Right cardiac atrium (tissue), 5 donors: Measurements from ENCODE around the gene ZBTB20. TPM values are rescaled to one million over a fixed set of nuclear protein-coding genes. Genes with fewer than 3 reads are reported as not detected.

Experiments used
- ATAC-seq, 2 donors: fragments of 200-7000 bp; cut with Tn5 transposase; one replicate each; pipeline versions ENCODE4 v1.8.0 to v1.9.1; 2020; ENCODE audit warnings: moderate library complexity in 2 of 2, mild to moderate bottlenecking in 1 of 2
- DNase-seq, 3 donors: peaks; one replicate each; pipeline ENCODE4 v3.0.0-alpha.2; 2020
- H3K27ac ChIP-seq: one replicate; pipeline ENCODE4 v1.5.1; 2013; ENCODE audit warnings: mild to moderate bottlenecking, low read length, control low read depth, moderate library complexity
- H3K27me3 ChIP-seq: one replicate; pipeline ENCODE4 v1.6.1; 2013; ENCODE audit not compliant: control insufficient read depth, insufficient read depth
- H3K4me1 ChIP-seq: one replicate; pipeline ENCODE4 v1.6.1; 2013; ENCODE audit warnings: low read length; ENCODE audit not compliant: control insufficient read depth, insufficient read depth
- H3K4me3 ChIP-seq: one replicate; pipeline ENCODE4 v1.5.1; 2013; ENCODE audit warnings: low read length, control low read depth
- H3K9me3 ChIP-seq: one replicate; pipeline ENCODE4 v1.6.1; 2013; ENCODE audit warnings: low read length; ENCODE audit not compliant: control insufficient read depth
- WGBS: extraction: QIAGEN DNeasy Blood & Tissue Kit; methylation state at CpG from one replicate; pipeline ENCODE4 v1.1.7; 2013; 5-methylcytosine and 5-hydroxymethylcytosine counted together
- intact Hi-C, 4 donors: fragments of 100-400 bp; cut with DNase I; formaldehyde crosslinking; loops; one replicate each; pipeline versions ENCODE4 v1.11.0 to v1.14.0; 2022 to 2023
- polyA plus RNA-seq: library from polyadenylated mRNA; stranded (reverse); fragments of 200-250 nt; gene quantifications from one replicate; pipeline ENCODE4 v1.2.3, GENCODE V29; 2013
- total RNA-seq, 4 donors: library from RNA; stranded (reverse); fragmentation: NEBNext Ultra II Directional; extraction: Animal tissue kit (Norgen Biotek cat#: 25700); gene quantifications; one replicate each; pipeline ENCODE4 v1.2.1, GENCODE V29; 2021
- donor health status: healthy with polysubstance abuse.
- donor health status: DM: no; HTN: yes; CAD: no.
- donor health status: DM: no; HTN: no; CAD: no.
- donor health status: DM: no; HTN: yes; CAD: no; lungs with severe emphysema.
- donor health status: DM: yes; HTN: yes; CAD: no.

Gene ZBTB20
- total and polyA plus RNA-seq, 5 donors = 6.5 to 87.9 (median 75.5) TPM

DNA sequence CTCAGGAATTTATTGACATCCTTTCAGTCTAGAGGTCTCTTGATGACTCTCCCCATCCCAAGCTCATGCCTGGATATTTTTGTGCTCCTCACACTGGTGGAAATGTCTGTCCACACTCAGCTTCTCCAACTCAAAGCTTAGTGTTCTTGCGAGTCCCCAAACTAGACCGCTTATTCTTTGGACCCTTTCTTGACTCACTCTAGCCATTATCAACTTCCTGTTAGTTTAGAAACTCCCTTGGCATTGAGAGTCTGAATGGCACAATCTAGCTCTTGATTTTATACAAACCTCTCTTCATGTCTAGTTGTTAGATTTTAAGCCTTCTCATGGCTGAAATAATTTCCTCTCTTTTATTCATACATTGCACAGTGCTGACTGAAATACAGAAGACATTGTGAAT is 833.7 kb downstream of the ZBTB20 start:
- Histone ChIP-seq H3K4me3 (no peak overlapping the region), H3K27ac (no peak overlapping the region)
- WGBS = 91% methylated on average over 2 of the region's 2 CpGs

DNA sequence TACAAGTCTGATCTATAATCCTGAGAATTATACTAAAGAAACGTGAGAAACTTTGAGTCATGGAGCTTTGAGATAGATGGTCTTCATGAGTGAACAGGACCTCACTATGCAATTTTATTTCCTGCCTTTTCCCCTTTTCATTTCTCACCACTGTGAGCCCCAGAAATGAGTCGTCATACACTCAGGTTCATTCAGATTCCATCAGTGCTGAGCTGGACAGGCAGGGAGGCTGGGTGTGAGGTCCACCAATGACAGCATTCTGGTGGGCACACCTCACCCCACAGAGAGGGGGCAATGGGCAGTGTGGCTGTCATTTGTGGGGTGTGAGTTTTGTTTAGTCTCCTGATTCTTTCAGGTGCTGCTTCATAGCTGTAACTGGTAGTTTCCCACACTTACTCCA is 836.4 kb downstream of the ZBTB20 start:
- H3K4me3 ChIP-seq = no peak overlapping the region
- no peaks in the 10 kb centered on the region for H3K27me3 ChIP-seq
- no peaks in the 10 kb centered on the region for H3K4me1 ChIP-seq
- 85% methylated on average over 2 of the region's 2 CpGs for WGBS
- intact Hi-C loops = no loop called here
- no peak overlapping the region for H3K27ac ChIP-seq
- DNase-seq = no peak
- H3K9me3 ChIP-seq = no peaks in the 10 kb centered on the region
- ATAC-seq = no peak

More for the DNA sequence above, 833.7 kb downstream of the ZBTB20 start:
- intact Hi-C loops = no loop called here
- H3K27me3 ChIP-seq = no peaks in the 10 kb centered on the region
- no peaks in the 10 kb centered on the region for H3K9me3 ChIP-seq
- no peaks in the 10 kb centered on the region for H3K4me1 ChIP-seq
- ATAC-seq (no peak), DNase-seq (no peak)

DNA sequence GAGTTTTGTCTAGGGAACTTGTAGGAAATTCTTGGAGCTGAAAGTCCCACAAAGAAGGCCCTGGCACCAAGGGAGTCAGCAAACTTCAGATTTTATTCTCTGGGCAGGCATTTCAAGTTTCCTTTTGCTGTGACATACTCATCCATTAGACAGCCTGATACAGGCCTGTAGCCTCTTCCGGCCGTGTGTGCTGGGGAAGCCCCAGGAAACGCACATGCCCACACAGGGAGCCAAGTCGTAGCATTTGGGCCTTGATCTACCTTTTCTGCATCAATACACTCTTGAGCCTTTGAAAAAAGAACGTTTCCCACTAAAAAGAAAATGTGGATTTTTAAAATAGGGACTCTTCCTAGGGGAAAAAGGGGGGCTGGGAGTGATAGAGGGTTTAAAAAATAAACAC is 838.3 kb downstream of the ZBTB20 start:
- Histone ChIP-seq H3K27me3 (no peaks in the 10 kb centered on the region), H3K9me3 (no peaks in the 10 kb centered on the region), H3K4me1 (no peaks in the 10 kb centered on the region), H3K4me3 (no peak overlapping the region), H3K27ac (no peak overlapping the region)
- intact Hi-C loops = no loop called here
- no peak for ATAC-seq
- peak in 1 of 3 donors; percentile 42 for DNase-seq
- 66% methylated on average over 5 of the region's 5 CpGs for WGBS

DNA sequence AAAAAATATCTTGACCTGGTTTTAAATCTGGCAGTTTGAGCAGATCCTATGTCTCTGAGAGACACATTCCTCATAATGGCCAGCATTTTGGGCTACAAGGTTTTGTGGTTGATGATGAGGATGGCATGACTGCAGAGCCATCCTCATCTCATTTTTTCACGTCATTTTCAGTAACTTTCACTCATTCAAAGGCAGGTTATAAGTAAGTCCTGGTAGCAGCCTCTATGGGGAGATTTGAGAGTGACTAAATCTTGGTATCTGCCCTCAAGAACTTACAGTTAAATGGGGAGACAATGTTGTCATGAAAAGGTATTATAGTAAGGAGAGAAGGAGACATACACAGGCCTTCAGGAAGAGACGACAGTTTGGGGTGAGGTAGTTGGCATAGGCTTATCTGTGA is 838.7 kb downstream of the ZBTB20 start:
- H3K27ac ChIP-seq = no peak overlapping the region
- H3K27me3 ChIP-seq = no peaks in the 10 kb centered on the region
- ATAC-seq = no peak
- no peak for DNase-seq
- H3K4me1 ChIP-seq = no peaks in the 10 kb centered on the region
- 67% methylated on average over 2 of the region's 2 CpGs for WGBS
- H3K9me3 ChIP-seq = no peaks in the 10 kb centered on the region
- no peak overlapping the region for H3K4me3 ChIP-seq
- intact Hi-C loops = no loop called here

DNA sequence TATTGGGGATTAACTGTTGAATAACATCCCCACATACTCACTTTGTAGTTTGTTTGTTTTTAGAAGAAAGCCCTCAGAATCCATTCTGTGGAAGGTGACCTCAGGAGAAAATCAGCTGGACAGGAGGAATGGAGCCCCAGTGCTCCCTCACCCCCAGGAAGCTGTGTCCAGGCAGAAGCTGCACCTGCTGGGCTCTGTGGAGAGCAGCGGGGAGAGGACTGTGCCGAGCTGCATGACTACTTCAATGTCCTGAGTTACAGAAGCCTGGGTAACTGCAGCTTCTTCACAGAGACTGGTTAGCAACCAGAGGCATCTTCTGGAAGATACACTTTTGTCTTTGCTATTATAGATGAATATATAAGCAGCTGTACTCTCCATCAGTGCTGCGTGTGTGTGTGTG is 839.3 kb downstream of the ZBTB20 start:
- no peaks in the 10 kb centered on the region for H3K27me3 ChIP-seq
- no peaks in the 10 kb centered on the region for H3K4me1 ChIP-seq
- ATAC-seq (no peak), DNase-seq (no peak)
- intact Hi-C loops = no loop called here
- H3K9me3 ChIP-seq = no peaks in the 10 kb centered on the region
- H3K27ac ChIP-seq = no peak overlapping the region
- WGBS = 85% methylated on average over 3 of the region's 3 CpGs
- no peak overlapping the region for H3K4me3 ChIP-seq

DNA sequence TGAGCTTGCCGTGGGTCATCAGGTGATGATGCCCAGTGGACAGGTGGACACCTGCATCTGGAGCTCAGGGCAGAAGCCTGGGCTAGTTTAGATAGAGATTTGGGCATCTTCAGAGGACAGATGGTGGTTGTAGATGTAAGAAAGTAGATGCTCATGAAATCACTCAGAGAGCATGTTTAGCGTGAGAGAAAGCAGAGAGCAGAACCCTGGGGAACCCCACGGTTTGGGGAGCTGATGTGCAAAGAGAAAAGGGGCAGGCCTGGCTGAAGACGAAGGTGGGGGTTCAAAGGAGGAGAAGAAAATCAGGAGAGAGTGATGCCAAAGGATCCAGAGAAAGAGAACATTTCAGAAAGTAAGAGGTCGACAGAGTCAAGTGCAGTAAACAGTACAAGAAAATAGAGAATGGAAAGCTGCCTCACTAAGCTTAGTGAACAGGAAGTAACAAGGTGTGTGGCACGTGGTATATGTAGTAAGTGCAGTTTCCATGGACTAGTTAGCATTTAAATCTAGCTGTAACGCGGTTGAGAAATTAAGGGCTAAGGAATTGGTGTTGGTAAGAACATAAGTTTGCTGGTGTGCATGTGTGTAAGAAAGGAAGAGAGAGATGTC is 839.8 kb downstream of the ZBTB20 start:
- Histone ChIP-seq H3K27me3 (no peaks in the 10 kb centered on the region), H3K27ac (no peak overlapping the region), H3K4me1 (no peaks in the 10 kb centered on the region), H3K9me3 (no peaks in the 10 kb centered on the region), H3K4me3 (no peak overlapping the region)
- DNase-seq (no peak), ATAC-seq (no peak)
- intact Hi-C loops = no loop called here
- WGBS = 83% methylated on average over 8 of the region's 8 CpGs

DNA sequence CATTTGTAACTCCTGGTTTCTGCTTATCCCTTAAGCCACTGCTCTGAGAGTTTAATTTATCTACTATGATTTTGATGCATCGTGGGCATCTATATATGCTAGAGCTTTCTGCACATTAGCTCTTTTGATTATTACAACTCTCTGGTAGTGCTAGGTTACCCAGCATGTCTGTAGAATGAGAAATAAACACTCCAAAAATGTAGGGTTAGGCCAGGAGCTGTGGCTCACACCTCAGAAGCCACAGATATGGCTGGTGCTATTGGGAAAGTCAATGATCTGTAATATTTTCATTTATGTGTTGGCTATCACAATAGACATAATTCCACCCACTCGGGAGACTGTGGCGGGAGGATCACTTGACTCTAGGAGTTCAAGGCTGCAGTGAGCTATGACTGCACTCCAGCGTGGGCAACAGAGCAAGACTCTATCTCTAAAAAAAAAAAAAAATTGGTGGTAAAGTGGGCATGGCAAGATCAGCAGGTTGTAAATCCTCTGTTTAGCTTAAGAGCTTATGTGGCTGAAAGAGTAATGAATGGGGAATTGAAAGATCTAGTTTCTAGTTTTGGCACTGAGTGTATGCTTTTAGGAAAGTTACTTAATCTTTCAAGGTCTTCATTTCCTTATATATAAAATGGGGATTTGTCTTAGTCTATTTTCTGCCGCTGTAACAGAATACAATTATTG is 847.0 kb downstream of the ZBTB20 start:
- no peaks in the 10 kb centered on the region for H3K4me1 ChIP-seq
- H3K27ac ChIP-seq = no peak overlapping the region
- intact Hi-C loops = no loop called here
- H3K4me3 ChIP-seq = no peak overlapping the region
- WGBS = 92% methylated on average over 5 of the region's 5 CpGs
- H3K27me3 ChIP-seq = no peaks in the 10 kb centered on the region
- DNase-seq (no peak), ATAC-seq (no peak)
- no peaks in the 10 kb centered on the region for H3K9me3 ChIP-seq

DNA sequence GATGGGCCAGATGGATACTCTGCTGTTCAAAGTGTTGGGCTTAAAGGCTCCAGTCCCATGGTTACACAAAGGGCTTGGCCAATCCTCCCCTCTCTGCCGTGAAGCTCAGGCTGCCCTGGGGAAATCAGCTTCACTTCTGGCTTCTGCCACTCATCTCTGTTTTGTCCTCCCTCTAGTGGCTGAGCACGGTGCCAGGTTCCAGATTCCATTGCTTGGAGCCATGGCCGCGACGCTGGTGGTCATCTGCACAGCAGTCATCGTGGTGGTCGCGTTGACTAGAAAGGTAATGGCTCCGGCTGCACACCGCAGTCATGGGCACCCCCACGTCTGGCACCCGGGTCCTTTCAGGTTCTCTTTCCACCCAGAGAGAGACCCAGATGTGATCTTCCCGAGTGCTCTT is 847.7 kb downstream of the ZBTB20 start:
- ATAC-seq (no peak), DNase-seq (peak in 1 of 3 donors; percentile 52)
- Histone ChIP-seq H3K27me3 (no peaks in the 10 kb centered on the region), H3K4me1 (no peaks in the 10 kb centered on the region), H3K4me3 (no peak overlapping the region), H3K9me3 (no peaks in the 10 kb centered on the region), H3K27ac (no peak overlapping the region)
- WGBS = 72% methylated on average over 13 of the region's 13 CpGs
- intact Hi-C loops = no loop called here

DNA sequence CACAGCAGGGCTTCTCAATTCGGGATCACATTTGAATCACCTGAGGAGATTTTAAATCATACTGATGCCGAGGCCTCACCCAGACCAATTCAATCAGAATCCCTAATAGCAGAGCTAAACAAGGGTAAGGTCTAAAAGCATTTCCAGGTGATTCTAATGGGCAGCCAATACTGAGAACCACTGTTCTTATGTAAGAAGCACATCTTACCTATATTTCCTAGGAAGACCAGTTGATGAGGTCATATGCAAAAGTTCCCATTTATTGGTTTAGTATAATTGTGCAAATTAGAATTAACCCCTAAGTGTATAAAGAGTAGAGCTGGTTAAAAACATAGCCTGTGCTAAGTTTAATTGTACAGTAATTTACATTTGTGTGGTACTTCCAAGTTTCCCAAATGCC is 851.1 kb downstream of the ZBTB20 start:
- H3K27ac ChIP-seq = no peak overlapping the region
- H3K4me1 ChIP-seq = no peaks in the 10 kb centered on the region
- H3K9me3 ChIP-seq = no peaks in the 10 kb centered on the region
- WGBS = 91% methylated on average over 2 of the region's 2 CpGs
- H3K27me3 ChIP-seq = no peaks in the 10 kb centered on the region
- DNase-seq (no peak), ATAC-seq (no peak)
- intact Hi-C loops = no loop called here
- no peak overlapping the region for H3K4me3 ChIP-seq

DNA sequence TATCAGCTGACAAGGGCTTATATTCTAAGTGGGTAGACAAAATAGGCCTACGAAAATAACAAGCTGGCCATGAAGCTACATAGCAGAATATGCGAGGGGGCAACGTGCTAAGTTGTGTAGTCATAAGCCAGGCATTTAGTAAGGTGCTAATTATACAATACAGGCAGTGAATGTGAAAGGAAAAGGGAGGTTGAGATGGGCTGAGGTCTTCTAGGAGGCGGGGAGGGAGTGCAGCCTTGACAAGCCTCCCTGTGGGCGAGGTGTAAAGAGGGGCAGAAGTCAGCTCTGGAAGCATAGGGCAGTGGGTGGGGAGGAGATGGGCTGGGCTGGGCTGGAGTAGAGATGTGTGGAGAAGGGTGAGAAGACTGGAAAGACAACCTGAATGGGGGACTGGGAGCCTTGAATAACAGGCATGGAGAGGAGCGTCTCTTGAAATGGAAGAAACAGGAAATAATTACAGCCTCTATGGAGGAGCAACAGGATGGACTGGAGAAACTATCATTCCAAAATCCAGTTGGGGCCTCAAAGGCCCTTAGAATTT is 852.1 kb downstream of the ZBTB20 start:
- H3K4me1 ChIP-seq = no peaks in the 10 kb centered on the region
- DNase-seq = peak in 1 of 3 donors; percentile 15
- H3K27me3 ChIP-seq = no peaks in the 10 kb centered on the region
- WGBS = 77% methylated on average over 6 of the region's 6 CpGs
- ATAC-seq = no peak
- intact Hi-C loops = no loop called here
- no peak overlapping the region for H3K4me3 ChIP-seq
- H3K9me3 ChIP-seq = no peaks in the 10 kb centered on the region
- H3K27ac ChIP-seq = no peak overlapping the region

DNA sequence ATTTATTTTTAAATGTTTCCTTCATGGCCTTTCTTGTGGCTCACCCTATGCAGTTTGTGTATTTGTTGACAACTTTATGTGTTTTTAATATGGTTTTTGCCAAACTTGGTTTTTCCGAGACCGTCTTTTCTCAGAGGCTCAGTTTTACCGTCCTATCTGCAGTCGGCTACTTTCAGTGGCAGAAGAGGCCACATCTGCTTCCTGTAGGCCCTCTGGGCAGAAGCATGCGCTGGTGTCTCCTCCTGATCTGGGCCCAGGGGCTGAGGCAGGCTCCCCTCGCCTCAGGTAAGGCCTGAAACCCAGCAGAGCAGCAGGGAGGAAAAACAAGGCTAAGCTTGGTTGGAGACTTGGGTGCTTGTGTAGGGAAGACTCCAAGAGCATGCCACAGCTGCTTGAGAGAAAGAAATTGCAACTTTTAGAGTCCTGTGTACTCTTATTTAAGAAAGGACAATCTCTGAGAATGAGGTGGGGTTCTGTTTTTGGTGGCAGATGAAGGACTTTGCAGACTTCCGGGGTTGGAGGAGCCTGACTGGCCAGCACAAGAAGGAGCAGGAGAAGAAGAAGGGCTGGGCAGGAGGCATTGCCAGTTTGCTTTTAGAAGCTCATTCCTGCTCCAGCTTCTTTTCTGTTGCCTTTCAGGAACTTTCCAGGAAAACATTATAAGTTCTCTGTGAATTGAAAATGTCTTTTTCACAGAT is 853.1 kb downstream of the ZBTB20 start, which contains the start of gene TIGIT:
Gene TIGIT, plus strand, starts transcription at position 191 of the 698 bp plus-strand sequence. Its CDS starts 34 bp downstream, at position 225.
- Histone ChIP-seq H3K27me3 (no peaks in the 10 kb centered on the region), H3K4me1 (no peaks in the 10 kb centered on the region), H3K4me3 (no peak within 1 kb of the TSS), H3K9me3 (no peaks in the 10 kb centered on the region), H3K27ac (no peak within 1 kb of the TSS)
- DNase-seq (no peak), ATAC-seq (no peak)
- WGBS = 91% methylated on average over 7 of the region's 7 CpGs
- intact Hi-C loops = no loop called here
